A549 (cell line): ENCODE data around the gene GALNT12.

Experiments
- ELK1 ChIP-seq: fragments of 150-350 bp; IDR thresholded peaks from 2 replicates; pipeline ENCODE4 v1.6.1; 2014; ENCODE audit warnings: low read depth, mild to moderate bottlenecking, low read length
- HOXB13 ChIP-seq: fragments of 250-450 bp; sonication (Bioruptor Pico); IDR thresholded peaks from 2 replicates; pipeline ENCODE4 v1.5.0; 2020; ENCODE audit warnings: low read depth, mild to moderate bottlenecking, moderate library complexity
- MAX ChIP-seq: IDR thresholded peaks from 2 replicates; pipeline ENCODE4 v1.6.1; 2012
- POLR2A ChIP-seq: IDR thresholded peaks from 2 replicates; pipeline ENCODE4 v1.6.1; 2012; ENCODE audit warnings: mild to moderate bottlenecking, low read length
- USF2 ChIP-seq: fragments of 450-650 bp; IDR thresholded peaks from 2 replicates; pipeline ENCODE4 v1.6.1; 2014; ENCODE audit warnings: antibody characterized with exemption
- ZNF302 ChIP-seq: fragments of 250-450 bp; sonication (Bioruptor Pico); IDR thresholded peaks from 2 replicates; pipeline ENCODE4 v1.9.0; 2021; ENCODE audit warnings: inconsistent platforms, mild to moderate bottlenecking, moderate library complexity
- ZSCAN20 ChIP-seq: fragments of 250-450 bp; sonication (Bioruptor Pico); IDR thresholded peaks from 2 replicates; pipeline ENCODE4 v1.8.0; 2022; ENCODE audit warnings: mild to moderate bottlenecking, moderate library complexity
- TF ChIP-seq, protein P1 (sequence below): fragments of >200 bp; sonication (Bioruptor Twin); formaldehyde crosslinking; IDR thresholded peaks from 3 replicates; pipeline ENCODE4 v1.5.1; 2016
- TF ChIP-seq, protein P2 (sequence below): fragments of >200 bp; sonication (Bioruptor Twin); formaldehyde crosslinking; IDR thresholded peaks from 3 replicates; pipeline ENCODE4 v1.6.1; 2016

- TF ChIP-seq, protein P1, sequence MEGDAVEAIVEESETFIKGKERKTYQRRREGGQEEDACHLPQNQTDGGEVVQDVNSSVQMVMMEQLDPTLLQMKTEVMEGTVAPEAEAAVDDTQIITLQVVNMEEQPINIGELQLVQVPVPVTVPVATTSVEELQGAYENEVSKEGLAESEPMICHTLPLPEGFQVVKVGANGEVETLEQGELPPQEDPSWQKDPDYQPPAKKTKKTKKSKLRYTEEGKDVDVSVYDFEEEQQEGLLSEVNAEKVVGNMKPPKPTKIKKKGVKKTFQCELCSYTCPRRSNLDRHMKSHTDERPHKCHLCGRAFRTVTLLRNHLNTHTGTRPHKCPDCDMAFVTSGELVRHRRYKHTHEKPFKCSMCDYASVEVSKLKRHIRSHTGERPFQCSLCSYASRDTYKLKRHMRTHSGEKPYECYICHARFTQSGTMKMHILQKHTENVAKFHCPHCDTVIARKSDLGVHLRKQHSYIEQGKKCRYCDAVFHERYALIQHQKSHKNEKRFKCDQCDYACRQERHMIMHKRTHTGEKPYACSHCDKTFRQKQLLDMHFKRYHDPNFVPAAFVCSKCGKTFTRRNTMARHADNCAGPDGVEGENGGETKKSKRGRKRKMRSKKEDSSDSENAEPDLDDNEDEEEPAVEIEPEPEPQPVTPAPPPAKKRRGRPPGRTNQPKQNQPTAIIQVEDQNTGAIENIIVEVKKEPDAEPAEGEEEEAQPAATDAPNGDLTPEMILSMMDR, result no peak
- TF ChIP-seq ELK1 (no peak), POLR2A (no peak), HOXB13 (CRISPR knock-in tag) (no peak), USF2 (no peak), ZNF302 (CRISPR knock-in tag) (no peak), ZSCAN20 (CRISPR knock-in tag) (no peak), MAX (no peak)
- TF ChIP-seq, protein P2, sequence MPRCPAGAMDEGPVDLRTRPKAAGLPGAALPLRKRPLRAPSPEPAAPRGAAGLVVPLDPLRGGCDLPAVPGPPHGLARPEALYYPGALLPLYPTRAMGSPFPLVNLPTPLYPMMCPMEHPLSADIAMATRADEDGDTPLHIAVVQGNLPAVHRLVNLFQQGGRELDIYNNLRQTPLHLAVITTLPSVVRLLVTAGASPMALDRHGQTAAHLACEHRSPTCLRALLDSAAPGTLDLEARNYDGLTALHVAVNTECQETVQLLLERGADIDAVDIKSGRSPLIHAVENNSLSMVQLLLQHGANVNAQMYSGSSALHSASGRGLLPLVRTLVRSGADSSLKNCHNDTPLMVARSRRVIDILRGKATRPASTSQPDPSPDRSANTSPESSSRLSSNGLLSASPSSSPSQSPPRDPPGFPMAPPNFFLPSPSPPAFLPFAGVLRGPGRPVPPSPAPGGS, result no peak
Measured at GRCh38 chr9:98808875-98809274, 1.4 kb downstream of the GALNT12 start.
